ENCODE measurements around the gene LGALS3BP.
"Not testable (repeated sequence)": the region's sequence is repeated elsewhere in the genome, so short reads cannot be mapped to it uniquely, and the experiment has no call there.

Gene LGALS3BP

DNA sequence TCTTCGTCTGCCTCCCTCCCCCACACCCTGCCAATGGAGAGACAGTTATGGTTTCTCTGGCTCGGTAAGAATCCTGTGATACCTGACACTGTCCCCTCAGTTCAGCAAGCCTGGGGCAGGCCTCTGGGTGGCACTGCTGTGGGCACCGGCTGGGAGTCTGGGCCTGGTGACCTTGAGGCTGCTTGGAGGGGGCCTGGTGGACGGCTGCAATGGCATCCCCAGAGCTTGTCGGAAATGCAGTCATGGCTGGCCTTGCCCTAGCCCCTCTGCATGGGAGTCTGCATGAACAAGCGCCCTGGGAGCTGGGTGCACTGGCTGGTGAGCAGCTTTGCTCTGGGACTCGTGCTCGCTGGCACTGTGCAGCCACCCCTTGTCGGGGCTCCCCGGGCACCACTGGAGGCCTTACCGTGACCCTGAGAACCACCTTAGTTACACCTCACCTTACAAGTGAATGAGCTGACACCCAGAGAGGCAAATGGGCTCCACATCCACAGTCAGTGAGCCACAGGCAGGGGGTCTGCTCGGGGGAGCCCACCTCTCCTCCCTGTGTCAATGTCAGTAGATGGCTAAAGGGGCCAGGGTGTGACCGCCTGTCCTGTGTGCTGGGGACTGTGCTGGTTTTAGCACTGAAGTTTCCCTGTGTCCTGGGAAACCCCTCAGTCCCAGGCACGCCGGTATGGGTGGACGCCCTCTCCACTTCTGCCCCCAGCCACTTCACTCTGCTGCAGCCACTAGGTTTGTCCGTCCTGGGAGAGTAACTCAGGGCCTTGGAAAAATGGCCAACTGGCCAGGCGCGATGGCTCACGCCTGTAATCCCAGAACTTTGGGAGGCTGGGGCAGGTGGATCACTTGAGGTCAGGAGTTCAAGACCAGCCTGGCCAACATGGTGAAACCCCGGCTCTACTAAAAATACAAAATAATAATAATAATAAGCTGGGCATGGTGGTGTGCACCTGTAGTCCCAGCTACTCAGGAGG lies 1.4 kb downstream of the LGALS3BP start:
- no peak for DNase-seq

DNA sequence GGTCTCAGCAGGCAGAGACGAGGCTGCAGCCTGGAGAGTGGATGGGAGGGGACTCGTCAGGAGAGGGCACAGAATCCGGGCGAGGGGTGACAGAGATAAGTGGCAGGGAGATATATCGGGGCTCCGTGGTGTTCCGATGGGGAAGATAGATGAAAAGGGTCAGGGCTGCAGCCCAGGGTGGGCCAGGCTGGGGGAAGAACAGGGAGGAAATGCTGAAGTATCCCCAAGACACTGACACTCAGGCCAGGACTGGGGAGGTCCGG lies 2.1 kb downstream of the LGALS3BP start:
- DNase-seq: no peak

- no peak for DNase-seq
Measured at GRCh38 chr17:78976907-78977680, 2.6 kb downstream of the LGALS3BP start.

DNA sequence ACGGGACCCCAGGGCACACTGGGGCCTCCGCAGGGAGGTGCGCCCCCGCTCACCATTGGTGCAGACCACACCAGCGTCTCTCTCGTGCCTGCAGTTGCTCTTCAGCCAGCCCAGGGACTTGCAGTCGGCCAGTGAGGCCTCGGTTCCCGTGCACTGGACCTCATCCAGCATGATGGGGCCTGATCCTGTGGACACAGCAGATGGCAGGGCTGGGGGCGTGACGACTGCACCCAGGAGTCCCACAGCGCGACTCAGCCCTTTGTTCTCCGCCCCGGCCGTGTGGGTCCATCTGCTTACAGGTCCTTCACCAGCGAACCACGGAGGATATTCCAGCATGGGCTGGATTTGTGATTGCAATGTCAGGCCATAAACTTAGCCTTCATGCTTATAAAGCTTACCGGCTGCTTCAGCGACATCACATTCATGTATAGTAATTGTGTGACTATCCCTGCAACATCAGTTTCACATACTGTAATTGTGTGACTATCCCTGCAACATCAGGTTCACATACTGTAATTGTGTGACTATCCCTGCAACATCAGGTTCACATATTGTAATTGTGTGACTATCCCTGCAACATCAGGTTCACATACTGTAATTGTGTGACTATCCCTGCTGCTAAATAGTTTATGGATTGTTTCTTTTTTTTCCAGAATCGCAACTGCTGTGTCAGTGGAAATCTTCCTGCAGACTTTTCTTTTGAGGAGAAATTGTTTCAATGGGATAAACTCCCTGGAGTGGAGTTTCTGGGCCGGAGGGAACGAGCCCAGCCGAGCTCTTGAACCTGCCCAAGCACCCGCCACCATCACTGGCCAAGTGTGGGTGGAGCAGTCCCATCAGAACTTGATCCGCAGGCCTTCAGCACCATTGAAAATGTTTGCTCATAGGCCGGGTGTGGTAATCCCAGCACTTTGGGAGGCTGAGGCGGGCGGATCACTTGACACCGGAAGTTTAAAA lies 4.8 kb downstream of the LGALS3BP start:
- no peak for DNase-seq

GRCh38 chr17:78973792-78974520 lies 5.8 kb downstream of the LGALS3BP start:
- DNase-seq: no peak

DNA sequence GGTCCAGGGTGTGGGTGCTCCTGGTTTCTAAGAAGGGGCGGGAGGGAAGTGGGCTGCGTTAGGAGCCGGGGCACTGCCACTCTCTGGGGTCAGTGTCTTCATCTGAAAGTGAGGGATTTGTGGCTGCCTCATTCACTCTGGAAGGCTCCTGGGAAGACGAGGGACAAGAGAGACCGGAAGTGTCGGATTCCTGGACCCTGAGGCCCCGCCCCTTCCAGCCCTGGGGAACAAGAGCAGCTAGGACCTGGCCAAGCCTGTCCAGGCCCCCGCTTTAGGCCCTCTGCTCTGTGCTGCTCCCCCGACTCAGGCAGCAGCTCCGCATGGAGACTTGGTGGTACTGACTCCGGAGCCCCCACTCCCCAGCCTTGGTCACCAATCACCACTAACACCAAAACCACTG lies 6.5 kb downstream of the LGALS3BP start:
- DNase-seq: no peak

DNA sequence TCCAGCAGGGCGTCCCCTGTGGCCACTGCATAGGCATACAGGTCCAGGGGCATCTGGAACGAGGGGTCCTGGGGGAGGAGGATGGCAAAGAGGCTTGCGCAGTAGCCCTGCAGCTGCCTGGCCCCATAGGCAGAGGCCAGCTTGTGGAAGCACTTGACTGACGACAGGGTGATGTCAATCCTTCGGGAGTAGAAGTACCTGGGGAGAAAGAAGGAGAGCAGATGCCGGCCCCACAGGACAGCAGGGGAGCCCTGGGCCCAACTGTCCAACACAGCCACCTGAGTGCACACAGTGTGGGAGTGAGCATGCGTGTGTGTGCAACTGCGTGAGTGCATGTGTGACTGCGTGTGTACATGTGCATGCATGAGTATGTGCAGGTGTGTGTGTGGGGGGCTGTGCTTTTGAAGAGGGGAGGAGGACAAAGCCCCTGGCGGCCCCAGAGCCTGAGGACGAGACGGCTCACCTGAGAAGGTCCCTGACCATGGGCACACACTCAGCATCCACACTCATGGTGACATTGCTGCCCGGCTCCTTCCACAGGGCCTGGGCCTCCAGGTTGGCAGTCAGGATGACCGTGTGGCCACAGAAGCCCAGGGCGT lies 7.1 kb downstream of the LGALS3BP start:
- DNase-seq: no peak

DNA sequence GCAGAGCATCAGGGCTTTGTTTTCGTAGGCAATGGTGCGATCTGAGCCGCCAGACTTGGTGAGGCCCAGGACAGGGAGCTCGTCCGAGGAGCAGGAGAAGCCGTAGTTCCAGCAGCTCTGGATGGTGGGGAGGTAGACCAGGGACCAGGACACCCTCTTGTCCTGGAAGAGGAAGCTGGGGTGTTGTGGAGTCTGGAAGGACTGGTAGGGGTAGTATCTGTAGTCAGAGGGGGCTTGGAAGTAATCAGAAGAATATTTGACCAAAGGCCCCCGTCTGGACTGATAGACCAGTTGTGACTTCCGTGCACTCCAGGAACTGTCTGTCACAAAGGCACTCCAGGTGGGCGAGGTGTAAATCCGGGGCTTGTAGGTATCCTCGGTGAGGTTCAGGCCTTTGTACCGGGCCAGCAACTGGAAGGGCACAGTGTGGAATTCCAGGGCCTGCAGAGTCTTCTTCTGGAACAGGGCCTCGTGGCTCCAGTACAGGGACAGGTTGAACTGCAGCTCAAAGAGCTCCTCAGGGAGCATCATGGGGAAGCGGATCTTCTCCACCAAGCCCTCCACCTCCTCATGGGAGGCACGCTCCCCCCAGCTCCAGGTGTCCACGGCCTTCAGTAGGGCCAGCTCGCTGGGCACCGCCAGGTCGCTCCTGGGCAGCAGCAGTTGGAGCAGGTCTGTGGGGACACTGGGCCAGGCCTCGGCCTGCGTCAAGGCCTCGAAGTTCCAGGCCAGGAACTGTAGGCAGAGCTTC lies 7.8 kb downstream of the LGALS3BP start:
- DNase-seq: no peak

DNA sequence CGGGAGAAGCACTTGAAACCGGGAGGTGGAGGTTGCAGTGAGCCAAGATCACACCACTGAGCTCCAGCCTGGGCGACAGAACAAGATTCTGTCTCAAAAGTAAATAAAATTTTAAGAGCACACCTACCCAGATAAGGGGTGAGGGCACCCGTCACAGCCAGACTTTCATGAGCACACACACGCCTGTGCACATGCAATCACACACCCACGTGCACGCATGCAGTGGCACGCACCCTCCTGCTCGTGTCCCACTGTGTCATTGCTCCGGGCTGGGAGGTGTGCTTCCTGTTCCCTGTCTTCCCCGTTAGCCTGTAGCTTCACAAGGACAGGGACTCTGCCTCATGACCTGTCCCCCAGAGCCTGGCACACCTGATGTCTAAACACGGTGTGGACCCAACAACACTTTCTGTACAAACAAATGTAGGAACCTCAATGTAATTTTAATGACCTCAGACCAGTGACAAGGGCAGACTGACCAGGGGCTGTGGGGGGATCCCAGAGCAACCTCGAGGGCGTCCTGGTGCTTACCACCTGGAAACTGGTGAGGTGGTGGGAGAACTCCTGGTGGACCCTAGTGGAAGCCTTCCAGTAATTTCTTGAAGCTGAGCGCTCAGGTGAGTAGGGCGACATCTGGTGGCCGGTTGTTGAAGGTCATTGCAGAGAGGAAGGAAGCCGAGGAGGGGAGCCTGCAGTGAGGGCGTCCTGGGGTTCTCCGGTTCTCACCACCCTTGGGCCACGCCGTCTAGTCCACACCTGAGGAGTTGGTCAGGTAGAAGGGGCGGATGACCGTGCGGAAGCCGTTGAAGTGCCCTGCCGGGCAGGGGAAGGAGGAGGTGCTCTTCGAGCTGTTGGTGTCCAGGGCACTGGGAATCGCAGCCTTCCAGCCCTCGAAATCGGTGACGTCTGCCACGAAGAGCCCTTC lies 8.6 kb downstream of the LGALS3BP start:
- peak; percentile 60 for DNase-seq

DNA sequence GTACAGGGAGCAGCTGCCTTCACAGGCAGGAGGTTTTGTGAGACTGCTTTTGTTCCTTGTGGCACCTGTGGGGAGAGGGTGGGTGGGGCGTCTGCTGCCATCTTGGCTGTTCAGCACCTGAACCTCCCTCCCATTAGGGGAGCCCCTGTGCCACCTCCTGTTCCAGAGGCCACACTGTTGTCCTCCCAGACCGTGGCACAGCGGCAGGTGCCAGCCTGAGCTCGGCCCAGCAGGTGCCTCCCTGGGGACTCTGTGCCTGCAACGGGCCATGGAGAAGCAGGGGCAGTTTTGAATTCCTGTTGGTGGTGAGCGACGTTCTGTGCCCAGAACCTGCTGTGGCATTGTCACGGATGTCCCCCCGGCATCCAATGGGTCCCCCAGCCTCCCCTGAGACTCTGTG lies 9.9 kb downstream of the LGALS3BP start:
- DNase-seq: no peak

GRCh38 chr17:78967782-78968362 lies 11.9 kb downstream of the LGALS3BP start:
- no peak for DNase-seq

DNA sequence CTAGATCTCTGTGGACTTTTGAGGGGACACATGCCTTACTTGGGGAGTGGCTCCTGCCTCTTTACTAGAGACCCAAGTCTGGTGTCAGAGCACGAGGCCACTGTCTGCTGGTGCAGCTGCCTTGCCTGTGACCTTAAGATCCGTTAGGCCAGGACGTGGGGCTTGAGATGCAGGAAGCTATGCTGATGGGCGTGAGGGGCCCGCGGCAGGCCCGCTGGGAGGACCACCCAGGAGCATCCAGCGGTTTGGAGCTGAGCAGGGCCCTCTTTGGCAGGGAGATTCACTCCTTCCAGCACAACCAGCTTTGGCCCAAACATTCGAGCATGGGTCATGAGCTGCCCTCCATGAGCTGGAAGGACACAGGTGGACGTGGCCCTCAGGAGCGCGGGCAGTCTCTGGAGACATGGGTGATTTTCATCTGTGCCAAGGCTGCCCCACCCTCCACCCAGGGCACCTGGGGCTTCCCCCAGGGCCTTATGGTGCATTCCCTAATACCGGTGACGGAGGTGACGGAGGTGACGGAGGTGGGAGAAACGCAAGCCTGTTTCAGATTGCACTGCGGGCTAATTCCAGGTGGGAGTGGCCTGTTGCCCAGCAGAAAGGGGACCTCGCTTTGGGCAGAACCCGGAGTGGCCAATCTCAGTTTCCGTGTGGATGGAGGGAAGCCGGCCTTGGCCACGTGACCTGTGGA lies 12.7 kb downstream of the LGALS3BP start:
- DNase-seq: no peak

DNA sequence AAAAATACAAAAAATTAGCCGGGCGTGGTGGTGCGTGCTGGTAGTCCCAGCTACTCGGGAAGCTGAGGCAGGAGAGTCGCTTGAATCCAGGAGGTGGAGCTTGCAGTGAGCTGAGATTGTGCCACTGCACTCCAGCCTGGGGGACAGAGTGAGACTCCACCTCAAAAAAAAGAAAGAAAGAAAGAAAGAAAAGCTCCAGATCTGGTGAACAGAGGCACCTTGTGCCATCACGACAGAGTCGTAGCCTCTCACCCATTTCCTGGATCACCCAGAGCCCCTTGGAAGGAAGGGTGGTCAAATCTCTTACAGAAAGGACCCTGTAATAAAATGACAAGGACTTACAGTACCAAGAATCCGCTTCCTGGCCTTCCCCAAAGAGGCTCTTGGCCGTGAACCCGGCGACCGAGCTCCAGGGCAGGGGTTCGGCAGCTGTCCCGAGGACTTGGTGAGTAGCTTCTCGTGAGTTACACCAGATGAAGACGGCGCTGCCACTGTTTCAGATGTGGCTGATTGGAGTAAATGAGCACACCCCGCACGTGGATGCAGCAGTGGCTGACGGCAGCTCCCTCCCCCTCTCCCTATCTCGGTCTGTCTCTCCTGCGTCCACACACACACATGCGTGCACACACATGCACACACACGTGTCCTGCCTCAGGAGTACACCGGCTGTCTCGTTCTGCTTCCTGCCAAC lies 13.5 kb downstream of the LGALS3BP start:
- DNase-seq: no peak

GRCh38 chr17:78965491-78965924 lies 14.2 kb downstream of the LGALS3BP start:
- DNase-seq: no peak

DNA sequence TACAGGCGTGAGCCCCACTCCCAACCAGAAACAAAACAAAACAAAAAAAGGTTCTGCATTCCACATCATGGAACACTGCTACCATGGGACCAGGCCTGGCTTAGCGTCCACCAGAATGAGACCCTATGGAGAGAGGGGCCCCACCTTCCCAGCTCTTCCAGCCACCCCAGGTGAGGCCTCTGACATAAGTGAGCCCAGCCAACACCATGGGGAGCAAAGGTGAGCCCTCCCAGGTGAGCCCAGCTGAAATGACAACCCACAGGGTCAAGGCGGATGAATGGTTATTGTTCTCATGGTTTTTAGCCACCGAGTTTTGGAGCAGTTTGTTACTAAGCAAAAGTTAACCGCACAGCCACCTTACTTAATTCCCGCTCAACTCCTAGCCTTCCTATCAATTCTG lies 16.3 kb downstream of the LGALS3BP start:
- no peak for DNase-seq

DNA sequence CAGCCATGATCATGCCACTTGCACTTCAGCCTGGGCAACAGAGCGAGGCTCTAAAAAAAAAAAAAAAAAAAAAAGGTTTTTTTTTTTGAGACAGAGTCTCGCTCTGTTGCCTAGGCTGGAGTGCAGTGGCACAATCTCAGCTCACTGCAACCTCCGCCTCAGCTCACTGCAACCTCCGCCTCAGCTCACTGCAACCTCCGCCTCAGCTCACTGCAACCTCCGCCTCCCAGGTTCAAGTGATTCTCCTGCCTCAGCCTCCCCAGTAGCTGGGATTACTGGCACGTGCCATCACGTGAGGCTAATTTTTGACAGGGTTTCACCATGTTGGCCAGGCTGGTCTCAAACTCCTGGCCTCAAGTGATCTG lies 16.8 kb downstream of the LGALS3BP start:
- not testable (repeated sequence) for DNase-seq

- no peak for DNase-seq
Measured at GRCh38 chr17:78962345-78962983, 17.3 kb downstream of the LGALS3BP start.

- DNase-seq: no peak
Measured at GRCh38 chr17:78961571-78961970, 18.2 kb downstream of the LGALS3BP start.
